CD14-positive monocyte (primary cell): ENCODE measurements around the gene CGB5. TPM values are rescaled to one million over a fixed set of nuclear protein-coding genes. Genes with fewer than 3 reads are reported as not detected.

Source experiments
- DNase-seq, 3 donors: peaks; one replicate each; pipeline ENCODE4 v3.0.0-alpha.2; 2011 to 2022
- H2AFZ ChIP-seq: 2 replicates; pipeline ENCODE4 v1.6.0; 2012; ENCODE audit warnings: mild to moderate bottlenecking, low read depth, low read length, inconsistent platforms; ENCODE audit not compliant: insufficient read depth, poor library complexity, severe bottlenecking
- H3K27ac ChIP-seq, 2 donors: 1 replicate in 1 of 2; 2 replicates in 1 of 2; pipeline ENCODE4 v1.5.1; 2012 to 2013; ENCODE audit warnings: low read length in 2 of 2, control low read depth in 1 of 2, inconsistent platforms in 1 of 2, low read depth in 1 of 2, mild to moderate bottlenecking in 1 of 2
- H3K27me3 ChIP-seq, 2 donors: one replicate each; pipeline versions ENCODE4 v1.6.0 to v1.6.1; 2011 to 2013; ENCODE audit warnings: low read length in 2 of 2; ENCODE audit not compliant: control insufficient read depth in 2 of 2, insufficient read depth in 2 of 2
- H3K36me3 ChIP-seq, 2 donors: replicated peaks in 1 of 2; 1 replicate in 1 of 2; 2 replicates in 1 of 2; pipeline versions ENCODE4 v1.5.1 to v1.6.1; 2012 to 2013; ENCODE audit warnings: low read length in 2 of 2, control low read depth in 1 of 2, inconsistent platforms in 1 of 2, mild to moderate bottlenecking in 1 of 2; ENCODE audit not compliant: insufficient read depth in 2 of 2, control insufficient read depth in 1 of 2
- H3K4me1 ChIP-seq, 2 donors: 1 replicate in 1 of 2; 2 replicates in 1 of 2; pipeline versions ENCODE4 v1.5.1 to v1.6.1; 2012 to 2013; ENCODE audit warnings: low read length in 2 of 2, control low read depth in 1 of 2, inconsistent platforms in 1 of 2, mild to moderate bottlenecking in 1 of 2, moderate library complexity in 1 of 2; ENCODE audit not compliant: insufficient read depth in 2 of 2, control insufficient read depth in 1 of 2
- H3K4me2 ChIP-seq: replicated peaks from 2 replicates; pipeline ENCODE3; 2012; ENCODE audit warnings: low read length, moderate library complexity, mild to moderate bottlenecking; ENCODE audit not compliant: poor library complexity, severe bottlenecking; ENCODE audit errors: extremely low read depth
- H3K4me3 ChIP-seq, 3 experiments: fragments of 200-600 bp in 1 of 3; sonication (generic) in 1 of 3; replicated peaks in 1 of 3; 1 replicate in 2 of 3; 2 replicates in 1 of 3; pipeline ENCODE4 v1.5.1; 2011 to 2013; ENCODE audit warnings: low read length in 3 of 3, mild to moderate bottlenecking in 3 of 3, control low read depth in 2 of 3, low read depth in 2 of 3, inconsistent platforms in 1 of 3, moderate library complexity in 1 of 3
- H3K79me2 ChIP-seq: 2 replicates; pipeline ENCODE4 v1.6.0; 2012; ENCODE audit warnings: mild to moderate bottlenecking, control low read depth, inconsistent platforms, low read length, moderate library complexity; ENCODE audit not compliant: insufficient read depth
- H3K9ac ChIP-seq: 2 replicates; pipeline ENCODE4 v1.6.0; 2017; ENCODE audit warnings: low read length, mild to moderate bottlenecking; ENCODE audit not compliant: insufficient read depth, poor library complexity, severe bottlenecking
- H3K9me3 ChIP-seq, 2 donors: replicated peaks in 1 of 2; 1 replicate in 1 of 2; 2 replicates in 1 of 2; pipeline versions ENCODE4 v1.5.1 to v1.6.1; 2012 to 2013; ENCODE audit warnings: low read length in 2 of 2, control low read depth in 1 of 2; ENCODE audit not compliant: control insufficient read depth in 1 of 2, insufficient read depth in 1 of 2
- H4K20me1 ChIP-seq: 2 replicates; pipeline ENCODE4 v1.6.0; 2012; ENCODE audit warnings: mild to moderate bottlenecking, low read length, control low read depth, moderate library complexity; ENCODE audit not compliant: insufficient read depth
- H3K27ac Mint-ChIP-seq, 7 donors: one replicate each; pipeline ENCODE4 v1.8.0; 2020; ENCODE audit warnings: mild to moderate bottlenecking in 7 of 7, mixed read lengths in 7 of 7, moderate library complexity in 6 of 7, inconsistent platforms in 2 of 7
- H3K27me3 Mint-ChIP-seq, 3 donors: one replicate each; pipeline ENCODE4 v1.8.0; 2021 to 2022; ENCODE audit warnings: low read depth in 3 of 3, mild to moderate bottlenecking in 3 of 3, mixed read lengths in 3 of 3, moderate library complexity in 3 of 3, inconsistent platforms in 1 of 3
- H3K36me3 Mint-ChIP-seq, 2 donors: one replicate each; pipeline ENCODE4 v1.8.0; 2020; ENCODE audit warnings: mixed read lengths in 2 of 2, inconsistent platforms in 1 of 2, mild to moderate bottlenecking in 1 of 2
- H3K4me1 Mint-ChIP-seq: one replicate; pipeline ENCODE4 v1.8.0; 2020; ENCODE audit warnings: mild to moderate bottlenecking, mixed read lengths
- H3K4me3 Mint-ChIP-seq, 2 donors: one replicate each; pipeline ENCODE4 v1.8.0; 2020; ENCODE audit warnings: mild to moderate bottlenecking in 2 of 2, mixed read lengths in 2 of 2, moderate library complexity in 1 of 2
- H3K9me3 Mint-ChIP-seq, 7 donors: one replicate each; pipeline ENCODE4 v1.8.0; 2020 to 2022; ENCODE audit warnings: mixed read lengths in 7 of 7, mild to moderate bottlenecking in 6 of 7, moderate library complexity in 6 of 7, inconsistent platforms in 2 of 7
- CTCF ChIP-seq: fragments of 200-600 bp; IDR thresholded peaks from one replicate; pipeline ENCODE4 v1.8.0; 2022; ENCODE audit warnings: antibody characterized with exemption, mild to moderate bottlenecking
- WGBS: methylation state at CpG from one replicate; pipeline ENCODE4 v1.1.5; 2013; ENCODE audit warnings: missing lambda C conversion rate; ENCODE audit not compliant: insufficient coverage; 5-methylcytosine and 5-hydroxymethylcytosine counted together
- intact Hi-C, 2 donors: fragments of 100-400 bp; cut with micrococcal nuclease; formaldehyde crosslinking; loops; one replicate each; pipeline versions ENCODE4 v1.15.0 to v1.15.1; 2023
- polyA plus RNA-seq, 3 donors: library from polyadenylated mRNA; depleted of rRNA in 1 of 3; unstranded in 2 of 3; stranded (reverse) in 1 of 3; fragments of 300-500 nt in 2 of 3; fragments of >200 nt in 1 of 3; fragmentation: Illumina TruSeq in 2 of 3; gene quantifications; 1 replicate in 2 of 3; 2 replicates in 1 of 3; pipeline ENCODE4 v1.2.3, GENCODE V29; 2012 to 2021

The CGB5 gene
- polyA plus RNA-seq, 3 donors, result not detected

- Histone ChIP-seq H3K4me1 (peaks cover 23 to 24% of the 10 kb centered on the region in 2 donors), H4K20me1 (no peaks in the 10 kb centered on the region), H3K4me3 (peak within 1 kb of the TSS; percentile 14 to 72 (median 43)), H3K36me3 (no peaks in the 10 kb centered on the region), H3K27ac (no peak within 1 kb of the TSS), H3K9ac (peak within 1 kb of the TSS; percentile 11), H2AFZ (peak within 1 kb of the TSS; percentile 79), H3K9me3 (peaks cover 0 to 9% of the 10 kb centered on the region in 2 donors), H3K27me3 (peaks cover 23 to 69% of the 10 kb centered on the region in 2 donors), H3K4me2 (peak within 1 kb of the TSS; percentile 76), H3K79me2 (no peaks in the 10 kb centered on the region)
- peaks cover 28% of the 10 kb centered on the region for H3K4me1 Mint-ChIP-seq
- H3K27me3 Mint-ChIP-seq, result peaks cover 74 to 88% (median 75%) of the 10 kb centered on the region in 3 donors
- DNase-seq, result peak; percentile 19 to 27 (median 24)
- H3K36me3 Mint-ChIP-seq, result peaks cover 4 to 8% of the 10 kb centered on the region in 2 donors
- WGBS, result 1% methylated on average over 28 of the region's 38 CpGs
- H3K9me3 Mint-ChIP-seq, result peaks cover 2 to 30% (median 22%) of the 10 kb centered on the region in 7 donors
- TF ChIP-seq CTCF, result no peak
- intact Hi-C loops, result no loop called here
- peak within 1 kb of the TSS in 4 of 7 donors; percentile 7 to 36 (median 20) for H3K27ac Mint-ChIP-seq
- H3K4me3 Mint-ChIP-seq, result peak within 1 kb of the TSS; percentile 82 to 89
Observed at GRCh38 chr19:49057636-49058234, 14.1 kb downstream of the CGB5 start, which contains the start of gene CGB7. Gene CGB7, minus strand, starts transcription at chr19:49057749. Its CDS starts 2,374 bp downstream, at chr19:49055375.

- intact Hi-C loops, result no loop called here
- Histone ChIP-seq H3K79me2 (no peaks in the 10 kb centered on the region), H3K36me3 (no peaks in the 10 kb centered on the region), H3K27ac (no peak overlapping the region), H3K9me3 (peaks cover 0 to 9% of the 10 kb centered on the region in 2 donors), H4K20me1 (no peaks in the 10 kb centered on the region), H3K4me2 (no peak overlapping the region), H3K9ac (no peak overlapping the region), H3K4me1 (peaks cover 23 to 24% of the 10 kb centered on the region in 2 donors), H3K4me3 (no peak overlapping the region), H3K27me3 (peaks cover 23 to 76% of the 10 kb centered on the region in 2 donors), H2AFZ (no peak overlapping the region)
- no peak for TF ChIP-seq CTCF
- Mint-ChIP-seq H3K4me1 (peaks cover 28% of the 10 kb centered on the region), H3K36me3 (peaks cover 4 to 8% of the 10 kb centered on the region in 2 donors), H3K9me3 (peaks cover 2 to 30% (median 21%) of the 10 kb centered on the region in 7 donors), H3K4me3 (peak overlapping the region in 1 of 2 donors; percentile 89), H3K27me3 (peaks cover 82 to 92% (median 83%) of the 10 kb centered on the region in 3 donors), H3K27ac (peak overlapping the region in 1 of 7 donors; percentile 33)
- WGBS, result 62% methylated on average over 5 of the region's 10 CpGs
- no peak for DNase-seq
Observed at GRCh38 chr19:49058562-49058961, 14.9 kb downstream of the CGB5 start.
